HL-60 (cell line): ENCODE data around the gene AGPAT2.

Source experiments
- POLR2AphosphoS5 ChIP-seq: IDR thresholded peaks from 2 replicates; pipeline ENCODE4 v1.6.1; 2012; ENCODE audit warnings: low read depth
- SPI1 ChIP-seq: IDR thresholded peaks from 2 replicates; pipeline ENCODE4 v1.6.1; 2012; ENCODE audit warnings: low read depth, mild to moderate bottlenecking, borderline replicate concordance
- TF ChIP-seq, protein P1 (sequence below): IDR thresholded peaks from one replicate; pipeline ENCODE4 v1.5.1; 2011; ENCODE audit warnings: low read length, control low read depth, inconsistent platforms; ENCODE audit not compliant: insufficient read depth
- TF ChIP-seq, protein P2 (sequence below): IDR thresholded peaks from 2 replicates; pipeline ENCODE4 v1.6.1; 2012; ENCODE audit warnings: low read depth; ENCODE audit not compliant: insufficient replicate concordance

- TF ChIP-seq, protein P1, sequence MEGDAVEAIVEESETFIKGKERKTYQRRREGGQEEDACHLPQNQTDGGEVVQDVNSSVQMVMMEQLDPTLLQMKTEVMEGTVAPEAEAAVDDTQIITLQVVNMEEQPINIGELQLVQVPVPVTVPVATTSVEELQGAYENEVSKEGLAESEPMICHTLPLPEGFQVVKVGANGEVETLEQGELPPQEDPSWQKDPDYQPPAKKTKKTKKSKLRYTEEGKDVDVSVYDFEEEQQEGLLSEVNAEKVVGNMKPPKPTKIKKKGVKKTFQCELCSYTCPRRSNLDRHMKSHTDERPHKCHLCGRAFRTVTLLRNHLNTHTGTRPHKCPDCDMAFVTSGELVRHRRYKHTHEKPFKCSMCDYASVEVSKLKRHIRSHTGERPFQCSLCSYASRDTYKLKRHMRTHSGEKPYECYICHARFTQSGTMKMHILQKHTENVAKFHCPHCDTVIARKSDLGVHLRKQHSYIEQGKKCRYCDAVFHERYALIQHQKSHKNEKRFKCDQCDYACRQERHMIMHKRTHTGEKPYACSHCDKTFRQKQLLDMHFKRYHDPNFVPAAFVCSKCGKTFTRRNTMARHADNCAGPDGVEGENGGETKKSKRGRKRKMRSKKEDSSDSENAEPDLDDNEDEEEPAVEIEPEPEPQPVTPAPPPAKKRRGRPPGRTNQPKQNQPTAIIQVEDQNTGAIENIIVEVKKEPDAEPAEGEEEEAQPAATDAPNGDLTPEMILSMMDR, result no peak
- TF ChIP-seq POLR2AphosphoS5, result no peak; the same call in 1 of the 2 replicates
- TF ChIP-seq, protein P2, sequence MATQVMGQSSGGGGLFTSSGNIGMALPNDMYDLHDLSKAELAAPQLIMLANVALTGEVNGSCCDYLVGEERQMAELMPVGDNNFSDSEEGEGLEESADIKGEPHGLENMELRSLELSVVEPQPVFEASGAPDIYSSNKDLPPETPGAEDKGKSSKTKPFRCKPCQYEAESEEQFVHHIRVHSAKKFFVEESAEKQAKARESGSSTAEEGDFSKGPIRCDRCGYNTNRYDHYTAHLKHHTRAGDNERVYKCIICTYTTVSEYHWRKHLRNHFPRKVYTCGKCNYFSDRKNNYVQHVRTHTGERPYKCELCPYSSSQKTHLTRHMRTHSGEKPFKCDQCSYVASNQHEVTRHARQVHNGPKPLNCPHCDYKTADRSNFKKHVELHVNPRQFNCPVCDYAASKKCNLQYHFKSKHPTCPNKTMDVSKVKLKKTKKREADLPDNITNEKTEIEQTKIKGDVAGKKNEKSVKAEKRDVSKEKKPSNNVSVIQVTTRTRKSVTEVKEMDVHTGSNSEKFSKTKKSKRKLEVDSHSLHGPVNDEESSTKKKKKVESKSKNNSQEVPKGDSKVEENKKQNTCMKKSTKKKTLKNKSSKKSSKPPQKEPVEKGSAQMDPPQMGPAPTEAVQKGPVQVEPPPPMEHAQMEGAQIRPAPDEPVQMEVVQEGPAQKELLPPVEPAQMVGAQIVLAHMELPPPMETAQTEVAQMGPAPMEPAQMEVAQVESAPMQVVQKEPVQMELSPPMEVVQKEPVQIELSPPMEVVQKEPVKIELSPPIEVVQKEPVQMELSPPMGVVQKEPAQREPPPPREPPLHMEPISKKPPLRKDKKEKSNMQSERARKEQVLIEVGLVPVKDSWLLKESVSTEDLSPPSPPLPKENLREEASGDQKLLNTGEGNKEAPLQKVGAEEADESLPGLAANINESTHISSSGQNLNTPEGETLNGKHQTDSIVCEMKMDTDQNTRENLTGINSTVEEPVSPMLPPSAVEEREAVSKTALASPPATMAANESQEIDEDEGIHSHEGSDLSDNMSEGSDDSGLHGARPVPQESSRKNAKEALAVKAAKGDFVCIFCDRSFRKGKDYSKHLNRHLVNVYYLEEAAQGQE, result no peak
- no peak for TF ChIP-seq SPI1
Observed at GRCh38 chr9:136724772-136725171, 37.5 kb upstream of the AGPAT2 start.
